ENCODE results near the gene PNN. TPM values are rescaled to one million over a fixed set of nuclear protein-coding genes. Genes with fewer than 3 reads are reported as not detected.

Gene PNN
- total RNA-seq, 1 experiment from 2014 or later, result 167 TPM

DNA sequence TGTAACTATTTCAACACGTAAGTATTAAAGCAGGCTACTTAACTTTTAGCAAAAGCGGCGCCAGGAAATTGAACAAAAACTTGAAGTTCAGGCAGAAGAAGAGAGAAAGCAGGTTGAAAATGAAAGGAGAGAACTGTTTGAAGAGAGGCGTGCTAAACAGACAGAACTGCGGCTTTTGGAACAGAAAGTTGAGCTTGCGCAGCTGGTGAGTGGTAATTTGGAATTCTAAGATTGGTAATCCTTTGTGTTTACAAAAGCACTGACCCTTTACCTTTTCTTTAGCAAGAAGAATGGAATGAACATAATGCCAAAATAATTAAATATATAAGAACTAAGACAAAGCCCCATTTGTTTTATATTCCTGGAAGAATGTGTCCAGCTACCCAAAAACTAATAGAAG, 4.0 kb downstream of the PNN start:
- H3K27me3 ChIP-seq (ENCODE audit: insufficient read depth, low read length), result no peaks in the 10 kb centered on the region
- peaks cover 3% of the 10 kb centered on the region for H3K79me1 ChIP-seq (ENCODE audit: insufficient read depth, low read depth, low read length, poor library complexity, severe bottlenecking)
- H2BK120ac ChIP-seq (ENCODE audit: low read depth, low read length, poor library complexity, severe bottlenecking), result no peak overlapping the region
- H3K9ac ChIP-seq (ENCODE audit: extremely low read depth, insufficient read length, low read length), result no peak overlapping the region
- H3K4ac ChIP-seq (ENCODE audit: low read depth, low read length), result no peak overlapping the region
- no peak overlapping the region for H4K8ac ChIP-seq (replicated peaks; ENCODE audit: insufficient read length, low read depth, low read length)
- H3K18ac ChIP-seq (ENCODE audit: insufficient read length, low read depth, low read length), result no peak overlapping the region
- peaks cover 0 to 50% (median 17%) of the 10 kb centered on the region in 3 experiments; a peak in 6 of 7 replicates for H3K36me3 Mint-ChIP-seq (ENCODE audit: insufficient read depth in 1 of 3, low read depth in 3 of 3)
- H3K27ac Mint-ChIP-seq, result peak overlapping the region in 1 of 3 experiments; percentile 86; a peak in 2 of 7 replicates
- no peak overlapping the region for H2BK15ac ChIP-seq (ENCODE audit: low read depth, low read length)
- no peaks in the 10 kb centered on the region for H4K20me1 ChIP-seq (ENCODE audit: control insufficient read depth, insufficient read depth, insufficient read length)
- H3K23ac ChIP-seq (ENCODE audit: insufficient read length, low read depth, low read length), result no peak overlapping the region
- H3K14ac ChIP-seq (ENCODE audit: insufficient read depth, low read length), result no peak overlapping the region
- H3K4me3 Mint-ChIP-seq, result peak overlapping the region in 1 of 2 experiments; percentile 8; a peak in 1 of 5 replicates
- H2AFZ ChIP-seq (ENCODE audit: low read length), result no peak overlapping the region
- H2BK12ac ChIP-seq (ENCODE audit: insufficient read length, low read depth, low read length), result no peak overlapping the region
- no peak overlapping the region for H2AK5ac ChIP-seq (ENCODE audit: insufficient read length, low read length)
- no peak overlapping the region for H4K5ac ChIP-seq (ENCODE audit: insufficient read length, low read depth, low read length)
- H2BK5ac ChIP-seq (ENCODE audit: insufficient read length, low read length), result no peak overlapping the region
- peaks cover 0 to 3% of the 10 kb centered on the region in 2 experiments; a peak in 2 of 5 replicates for H3K9me3 Mint-ChIP-seq
- H3T11ph ChIP-seq (ENCODE audit: low read length), result no peak overlapping the region
- H3K4me2 ChIP-seq (ENCODE audit: insufficient read depth, insufficient read length, low read length), result no peak overlapping the region
- H3K79me2 ChIP-seq (ENCODE audit: insufficient read depth, low read length), result peaks cover 10% of the 10 kb centered on the region; the same call in 1 of the 2 replicates
- no peak for DNase-seq
- no peak overlapping the region for H3K56ac ChIP-seq (ENCODE audit: insufficient read length, low read depth, low read length)
- no peaks in the 10 kb centered on the region for H3K9me3 ChIP-seq (ENCODE audit: control insufficient read depth, low read depth, low read length)
- H3K23me2 ChIP-seq (ENCODE audit: insufficient read length, low read depth, low read length, poor library complexity, severe bottlenecking), result peaks cover 3% of the 10 kb centered on the region
- H3K27me3 Mint-ChIP-seq (ENCODE audit: low read depth), result no peaks in the 10 kb centered on the region
- no peaks in the 10 kb centered on the region for H3K4me1 ChIP-seq (ENCODE audit: insufficient read depth, low read length)
- H3K27ac ChIP-seq (ENCODE audit: insufficient read length, low read depth, low read length), result no peak overlapping the region
- no peak overlapping the region for H2BK20ac ChIP-seq (ENCODE audit: low read depth, low read length, poor library complexity, severe bottlenecking)
- no CpG with 5 or more reads among the region's 6 CpGs for WGBS (ENCODE audit: extremely low coverage, insufficient read length, low lambda C conversion rate)
- no peak overlapping the region for H4K91ac ChIP-seq (ENCODE audit: insufficient read length, low read depth, low read length)
- TF ChIP-seq, protein P1, sequence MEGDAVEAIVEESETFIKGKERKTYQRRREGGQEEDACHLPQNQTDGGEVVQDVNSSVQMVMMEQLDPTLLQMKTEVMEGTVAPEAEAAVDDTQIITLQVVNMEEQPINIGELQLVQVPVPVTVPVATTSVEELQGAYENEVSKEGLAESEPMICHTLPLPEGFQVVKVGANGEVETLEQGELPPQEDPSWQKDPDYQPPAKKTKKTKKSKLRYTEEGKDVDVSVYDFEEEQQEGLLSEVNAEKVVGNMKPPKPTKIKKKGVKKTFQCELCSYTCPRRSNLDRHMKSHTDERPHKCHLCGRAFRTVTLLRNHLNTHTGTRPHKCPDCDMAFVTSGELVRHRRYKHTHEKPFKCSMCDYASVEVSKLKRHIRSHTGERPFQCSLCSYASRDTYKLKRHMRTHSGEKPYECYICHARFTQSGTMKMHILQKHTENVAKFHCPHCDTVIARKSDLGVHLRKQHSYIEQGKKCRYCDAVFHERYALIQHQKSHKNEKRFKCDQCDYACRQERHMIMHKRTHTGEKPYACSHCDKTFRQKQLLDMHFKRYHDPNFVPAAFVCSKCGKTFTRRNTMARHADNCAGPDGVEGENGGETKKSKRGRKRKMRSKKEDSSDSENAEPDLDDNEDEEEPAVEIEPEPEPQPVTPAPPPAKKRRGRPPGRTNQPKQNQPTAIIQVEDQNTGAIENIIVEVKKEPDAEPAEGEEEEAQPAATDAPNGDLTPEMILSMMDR (conservative IDR thresholded peaks at IDR 0.05), result no peak
- H3K4me1 Mint-ChIP-seq, result peaks cover 13 to 25% of the 10 kb centered on the region in 2 experiments

Data from H9 (cell line).